Measurements from ENCODE around the gene SLC51B. TPM values are rescaled to one million over a fixed set of nuclear protein-coding genes. Genes with fewer than 3 reads are reported as not detected.

Gene SLC51B
- total RNA-seq, 6 experiments from 2014 or later, result 0.32 to 10.1 (median 2.7) TPM

DNA sequence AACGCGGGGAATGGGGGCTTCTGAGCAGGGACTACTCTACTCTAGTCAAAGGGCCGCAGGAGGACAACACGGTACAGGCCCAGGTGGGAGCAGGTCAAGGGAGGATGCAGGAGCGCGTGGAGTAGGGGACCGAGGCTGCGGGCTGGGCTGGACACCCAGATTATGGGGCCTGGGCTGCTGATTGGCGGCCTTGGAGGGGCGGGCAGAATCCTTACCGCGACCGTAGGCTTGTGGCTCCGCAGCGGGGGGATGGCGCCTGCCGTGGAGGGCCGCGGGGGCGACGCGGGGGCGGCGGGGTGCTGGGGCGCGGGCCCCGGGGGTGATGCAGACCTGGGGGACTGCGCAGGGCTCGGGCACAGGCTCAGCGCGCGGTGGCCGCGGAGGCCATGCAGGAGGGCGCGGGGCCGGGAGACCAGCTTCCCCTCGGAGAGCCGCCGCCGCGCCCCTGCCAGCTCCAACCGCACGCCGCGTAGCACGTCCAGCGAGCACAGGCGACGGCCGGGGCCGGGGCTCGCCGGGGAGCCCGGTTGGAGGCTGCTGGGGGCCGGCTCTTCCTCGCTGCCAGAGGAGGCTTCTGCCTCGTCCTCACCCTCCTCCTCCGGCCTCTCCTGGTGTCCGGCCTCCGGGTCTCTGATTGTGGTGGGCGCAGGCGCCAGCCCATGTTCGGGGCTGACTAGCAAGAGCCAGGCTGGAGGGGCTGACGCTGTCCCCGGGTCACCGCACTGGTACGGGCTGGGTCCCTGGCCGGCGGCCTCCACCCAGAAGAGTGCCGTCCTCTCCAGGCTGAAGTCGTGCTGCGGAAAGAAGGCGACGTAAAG, 56.9 kb downstream of the SLC51B start:
- H3K27me3 ChIP-seq, result no peaks in the 10 kb centered on the region
- peaks cover 0 to 36% (median 11%) of the 10 kb centered on the region in 4 donors for H3K36me3 ChIP-seq
- H3K9me3 ChIP-seq, result no peaks in the 10 kb centered on the region
- DNase-seq (no peak), ATAC-seq (peak in 3 of 4 donors; percentile 12 to 19 (median 13))
- intact Hi-C loops (cut with DNase I), result loop anchor here in 1 of 2 donors (5.0 kb wide), 2 partner anchors 50 to 70 kb away; no protein-coding TSS in a partner anchor
- H3K4me1 ChIP-seq, result no peaks in the 10 kb centered on the region
- TF ChIP-seq POLR2A (IDR thresholded peaks at IDR 0.05), result no peak
- H3K27ac ChIP-seq, result no peak overlapping the region
- no peak overlapping the region for H3K4me3 ChIP-seq
- 69% methylated on average over 5 of the region's 75 CpGs for WGBS (ENCODE audit: insufficient coverage, low coverage, low lambda C conversion rate, missing lambda C conversion rate)

DNA sequence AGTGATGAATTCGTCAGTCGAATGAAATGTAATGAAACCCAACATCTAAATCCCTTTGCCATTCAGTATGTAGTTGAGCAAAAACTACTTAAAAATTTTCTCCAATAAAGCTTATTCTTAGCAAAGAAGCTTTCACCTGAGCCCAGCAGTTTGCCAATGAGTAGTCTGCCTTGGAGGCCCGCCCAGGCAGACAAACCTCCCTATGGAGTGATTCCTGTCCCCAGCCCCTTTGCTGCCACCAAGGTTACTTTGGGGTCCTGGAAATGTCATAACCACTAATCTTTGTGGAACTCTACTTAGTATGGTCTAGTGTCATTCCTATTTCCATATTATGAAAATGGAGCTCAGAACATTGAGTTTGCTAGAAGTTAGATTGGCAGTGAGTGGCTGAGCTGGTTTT, 57.7 kb downstream of the SLC51B start:
- intact Hi-C loops (cut with DNase I), result loop anchor here in 1 of 2 donors (5.0 kb wide), 2 partner anchors 51 to 71 kb away; no protein-coding TSS in a partner anchor
- 94% methylated on average over 3 of the region's 3 CpGs for WGBS (ENCODE audit: insufficient coverage, low coverage, low lambda C conversion rate, missing lambda C conversion rate)
- H3K27ac ChIP-seq, result no peak overlapping the region
- H3K27me3 ChIP-seq, result no peaks in the 10 kb centered on the region
- H3K4me1 ChIP-seq, result no peaks in the 10 kb centered on the region
- peaks cover 0 to 36% (median 9%) of the 10 kb centered on the region in 4 donors for H3K36me3 ChIP-seq
- no peak overlapping the region for H3K4me3 ChIP-seq
- no peak for TF ChIP-seq POLR2A (IDR thresholded peaks at IDR 0.05)
- TF ChIP-seq, protein P1, sequence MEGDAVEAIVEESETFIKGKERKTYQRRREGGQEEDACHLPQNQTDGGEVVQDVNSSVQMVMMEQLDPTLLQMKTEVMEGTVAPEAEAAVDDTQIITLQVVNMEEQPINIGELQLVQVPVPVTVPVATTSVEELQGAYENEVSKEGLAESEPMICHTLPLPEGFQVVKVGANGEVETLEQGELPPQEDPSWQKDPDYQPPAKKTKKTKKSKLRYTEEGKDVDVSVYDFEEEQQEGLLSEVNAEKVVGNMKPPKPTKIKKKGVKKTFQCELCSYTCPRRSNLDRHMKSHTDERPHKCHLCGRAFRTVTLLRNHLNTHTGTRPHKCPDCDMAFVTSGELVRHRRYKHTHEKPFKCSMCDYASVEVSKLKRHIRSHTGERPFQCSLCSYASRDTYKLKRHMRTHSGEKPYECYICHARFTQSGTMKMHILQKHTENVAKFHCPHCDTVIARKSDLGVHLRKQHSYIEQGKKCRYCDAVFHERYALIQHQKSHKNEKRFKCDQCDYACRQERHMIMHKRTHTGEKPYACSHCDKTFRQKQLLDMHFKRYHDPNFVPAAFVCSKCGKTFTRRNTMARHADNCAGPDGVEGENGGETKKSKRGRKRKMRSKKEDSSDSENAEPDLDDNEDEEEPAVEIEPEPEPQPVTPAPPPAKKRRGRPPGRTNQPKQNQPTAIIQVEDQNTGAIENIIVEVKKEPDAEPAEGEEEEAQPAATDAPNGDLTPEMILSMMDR (IDR thresholded peaks at IDR 0.05), result no peak
- no peak for DNase-seq
- no peaks in the 10 kb centered on the region for H3K9me3 ChIP-seq
- no peak for ATAC-seq

Other genes starting within 250 kb of the SLC51B start
- under 1 TPM; 0.11 to 1.00 (median 0.36) TPM for gene PIF1, start 219.7 kb upstream of the SLC51B start, total RNA-seq
- gene PLEKHO2, start 203.5 kb upstream of the SLC51B start, total RNA-seq, result 10 to 100 TPM in 1 of 6 experiments, 1 to 10 TPM in 5; 3.9 to 11.8 (median 5.2) TPM
- 1 to 10 TPM in 1 of 6 experiments, under 1 TPM in 5; 0.29 to 1.1 (median 0.47) TPM for gene ANKDD1A, start 133.5 kb upstream of the SLC51B start, total RNA-seq
- gene SPG21, start 55.5 kb upstream of the SLC51B start, total RNA-seq, result 10 to 100 TPM; 35.2 to 70.4 (median 52.2) TPM
- 10 to 100 TPM in 5 of 6 experiments, 1 to 10 TPM in 1; 9.2 to 24.3 (median 13.0) TPM for gene MTFMT, start 15.7 kb upstream of the SLC51B start, total RNA-seq
- gene RASL12, start 22.6 kb downstream of the SLC51B start, total RNA-seq, result 1 to 10 TPM in 1 of 6 experiments, under 1 TPM in 5; 0.07 to 1.5 (median 0.24) TPM
- gene KBTBD13, start 31.4 kb downstream of the SLC51B start, total RNA-seq, result not detected
- 1 to 10 TPM; 1.6 to 5.9 (median 3.0) TPM for gene UBAP1L, start 69.8 kb downstream of the SLC51B start, total RNA-seq
- gene PDCD7, start 88.4 kb downstream of the SLC51B start, total RNA-seq, result 10 to 100 TPM in 3 of 6 experiments, 1 to 10 TPM in 3; 6.3 to 12.2 (median 9.1) TPM
- gene CLPX, start 140.0 kb downstream of the SLC51B start, total RNA-seq, result 10 to 100 TPM; 57.6 to 80.9 (median 72.8) TPM
- 1 to 10 TPM in 3 of 6 experiments, under 1 TPM in 3; 0.46 to 2.5 (median 0.99) TPM for gene CILP, start 166.1 kb downstream of the SLC51B start, total RNA-seq
- gene PARP16, start 241.5 kb downstream of the SLC51B start, total RNA-seq, result 10 to 100 TPM in 1 of 6 experiments, 1 to 10 TPM in 5; 6.9 to 11.3 (median 8.5) TPM

Measured in right lobe of liver (tissue), 6 donors.